GM23338 (cell line): ENCODE measurements around the gene MECP2. TPM values are rescaled to one million over a fixed set of nuclear protein-coding genes. Genes with fewer than 3 reads are reported as not detected.

Experiments used
- ATAC-seq: fragments of 200-7000 bp; cut with Tn5 transposase; 3 replicates; pipeline ENCODE4 v1.9.1; 2020
- DNase-seq: peaks from one replicate; pipeline ENCODE4 v3.0.0-alpha.2; 2015; ENCODE audit warnings: low spot score
- H2AFZ ChIP-seq: fragments of 200-600 bp; sonication (generic); 2 replicates; pipeline ENCODE4 v1.8.0; 2016; ENCODE audit warnings: antibody characterized with exemption, mild to moderate bottlenecking, moderate library complexity
- H3F3A ChIP-seq: fragments of 200-600 bp; sonication (generic); replicated peaks from 2 replicates; pipeline ENCODE4 v1.8.0; 2017; ENCODE audit warnings: antibody characterized with exemption, mixed run types, low read depth
- H3K27ac ChIP-seq: fragments of 200-600 bp; sonication (generic); 2 replicates; pipeline ENCODE4 v1.6.1; 2016; ENCODE audit warnings: low read depth
- H3K27me3 ChIP-seq: fragments of 200-600 bp; sonication (generic); 2 replicates; pipeline ENCODE4 v1.8.0; 2016; ENCODE audit warnings: mild to moderate bottlenecking, mixed run types, moderate library complexity; ENCODE audit not compliant: insufficient read depth
- H3K36me3 ChIP-seq: fragments of 200-600 bp; sonication (generic); 2 replicates; pipeline ENCODE4 v1.8.0; 2016; ENCODE audit warnings: mild to moderate bottlenecking; ENCODE audit not compliant: insufficient read depth
- H3K4me1 ChIP-seq: fragments of 200-600 bp; sonication (generic); 2 replicates; pipeline ENCODE4 v1.8.0; 2016; ENCODE audit warnings: mild to moderate bottlenecking, moderate library complexity; ENCODE audit not compliant: insufficient read depth
- H3K4me2 ChIP-seq: fragments of 200-600 bp; sonication (generic); 2 replicates; pipeline ENCODE4 v1.7.1; 2017; ENCODE audit warnings: mixed run types
- H3K4me3 ChIP-seq: fragments of 200-600 bp; sonication (generic); 2 replicates; pipeline ENCODE4 v1.6.1; 2016; ENCODE audit warnings: mixed run types
- H3K79me2 ChIP-seq: fragments of 200-600 bp; sonication (generic); replicated peaks from 2 replicates; pipeline ENCODE4 v1.8.0; 2017; ENCODE audit warnings: mild to moderate bottlenecking; ENCODE audit not compliant: insufficient read depth
- H3K9me2 ChIP-seq: fragments of 200-600 bp; sonication (generic); 2 replicates; pipeline ENCODE4 v1.8.0; 2017; ENCODE audit not compliant: insufficient read depth
- H4K20me1 ChIP-seq: fragments of 200-600 bp; sonication (generic); replicated peaks from 2 replicates; pipeline ENCODE4 v1.8.0; 2017; ENCODE audit warnings: mild to moderate bottlenecking; ENCODE audit not compliant: insufficient read depth
- H3K27ac Mint-ChIP-seq: 2 replicates; pipeline ENCODE4 v1.8.0; 2020; ENCODE audit warnings: inconsistent platforms, mild to moderate bottlenecking, moderate library complexity, mixed read lengths
- H3K27me3 Mint-ChIP-seq: 3 replicates; pipeline ENCODE4 v1.8.0; 2022; ENCODE audit warnings: low read depth, mild to moderate bottlenecking, moderate library complexity, mixed read lengths, inconsistent platforms; ENCODE audit not compliant: insufficient read depth, poor library complexity
- H3K36me3 Mint-ChIP-seq: 3 replicates; pipeline ENCODE4 v1.8.0; 2021; ENCODE audit warnings: low read depth, mild to moderate bottlenecking, inconsistent platforms, moderate library complexity, mixed read lengths
- H3K4me1 Mint-ChIP-seq: 3 replicates; pipeline ENCODE4 v1.8.0; 2020; ENCODE audit warnings: mild to moderate bottlenecking, inconsistent platforms, mixed read lengths
- H3K4me3 Mint-ChIP-seq: 3 replicates; pipeline ENCODE4 v1.8.0; 2021; ENCODE audit warnings: moderate library complexity, mild to moderate bottlenecking, inconsistent platforms, mixed read lengths
- H3K9me3 Mint-ChIP-seq: 3 replicates; pipeline ENCODE4 v1.8.0; 2020; ENCODE audit warnings: moderate library complexity, mild to moderate bottlenecking, inconsistent platforms, mixed read lengths
- CREB1 ChIP-seq: fragments of 250-450 bp; sonication (Bioruptor Pico); IDR thresholded peaks from 2 replicates; pipeline ENCODE4 v1.5.0; 2020; ENCODE audit warnings: low read depth, mild to moderate bottlenecking, moderate library complexity
- CTCF ChIP-seq, 2 experiments: fragments of 200-600 bp in 1 of 2; sonication (generic) in 1 of 2; conservative IDR thresholded peaks; 2 replicates each; pipeline versions ENCODE4 v1.5.1 to v1.6.1; 2016 to 2017; ENCODE audit warnings: antibody characterized with exemption in 2 of 2, low read depth in 2 of 2, mild to moderate bottlenecking in 2 of 2, moderate library complexity in 1 of 2
- ETS1 ChIP-seq: IDR thresholded peaks from 2 replicates; pipeline ENCODE4 v1.6.1; 2016; ENCODE audit warnings: antibody characterized with exemption
- EZH2 ChIP-seq: fragments of 200-600 bp; sonication (generic); IDR thresholded peaks from one replicate; pipeline ENCODE4 v1.8.0; 2017; ENCODE audit warnings: antibody characterized with exemption, mild to moderate bottlenecking, low read depth; ENCODE audit not compliant: unreplicated experiment
- JUNB ChIP-seq: IDR thresholded peaks from one replicate; pipeline ENCODE4 v1.6.1; 2016; ENCODE audit warnings: antibody characterized with exemption; ENCODE audit not compliant: unreplicated experiment
- NANOG ChIP-seq: IDR thresholded peaks from 2 replicates; pipeline ENCODE4 v1.6.1; 2016; ENCODE audit warnings: antibody characterized with exemption, borderline replicate concordance
- REST ChIP-seq: IDR thresholded peaks from one replicate; pipeline ENCODE4 v1.6.1; 2018; ENCODE audit warnings: antibody characterized with exemption; ENCODE audit not compliant: unreplicated experiment
- STAT1 ChIP-seq: IDR thresholded peaks from one replicate; pipeline ENCODE4 v1.6.1; 2016; ENCODE audit warnings: antibody characterized with exemption; ENCODE audit not compliant: unreplicated experiment
- ZNF114 ChIP-seq: fragments of 250-450 bp; sonication (Bioruptor Pico); IDR thresholded peaks from 2 replicates; pipeline ENCODE4 v1.5.0; 2020; ENCODE audit warnings: mild to moderate bottlenecking, moderate library complexity
- ZNF331 ChIP-seq: fragments of 250-450 bp; sonication (Bioruptor Pico); IDR thresholded peaks from 2 replicates; pipeline ENCODE4 v1.5.0; 2020; ENCODE audit warnings: low read depth, mild to moderate bottlenecking, moderate library complexity
- ZNF462 ChIP-seq: fragments of 250-450 bp; sonication (Bioruptor Pico); IDR thresholded peaks from 2 replicates; pipeline ENCODE4 v1.5.0; 2020; ENCODE audit warnings: mild to moderate bottlenecking, moderate library complexity
- polyA plus RNA-seq: library from polyadenylated mRNA; unstranded; fragments of >200 nt; fragmentation: Nextera tagmentation; extraction: Ambion mirVana; gene quantifications from 2 replicates; pipeline ENCODE4 v1.2.1, GENCODE V29; 2016
- total RNA-seq: library from RNA; depleted of rRNA; stranded (reverse); fragments of >200 nt; shearing (Covaris generic); gene quantifications from 2 replicates; pipeline ENCODE4 v1.2.3, GENCODE V29; 2014

The MECP2 gene
- total and polyA plus RNA-seq, 2 experiments from 2014 or later: 27.7 to 32.7 TPM

GRCh38 chrX:154016366-154017076 lies 81.0 kb downstream of the MECP2 start (continued):
- TF ChIP-seq ETS1: no peak
- TF ChIP-seq ZNF462 (CRISPR knock-in tag): no peak
- no peak for TF ChIP-seq ZNF114 (CRISPR knock-in tag)

- DNase-seq: no peak
- Mint-ChIP-seq H3K9me3 (no peaks in the 10 kb centered on the region), H3K4me1 (peaks cover 20% of the 10 kb centered on the region), H3K27me3 (peaks cover 3% of the 10 kb centered on the region), H3K27ac (no peak overlapping the region), H3K36me3 (peaks cover 22% of the 10 kb centered on the region; the same call in 2 of the 3 replicates), H3K4me3 (no peak overlapping the region; the same call in 2 of the 3 replicates)
- Histone ChIP-seq H3K4me3 (no peak overlapping the region), H3K9me2 (no peaks in the 10 kb centered on the region), H4K20me1 (no peaks in the 10 kb centered on the region), H3K79me2 (no peaks in the 10 kb centered on the region), H3K27me3 (no peaks in the 10 kb centered on the region), H3F3A (no peaks in the 10 kb centered on the region), H3K4me2 (no peak overlapping the region), H3K36me3 (no peaks in the 10 kb centered on the region), H2AFZ (no peak overlapping the region), H3K4me1 (no peaks in the 10 kb centered on the region), H3K27ac (no peak overlapping the region)
- ATAC-seq: peak; percentile 8; the same call in 2 of the 3 replicates
- TF ChIP-seq EZH2 (no peak), CREB1 (CRISPR knock-in tag) (no peak), ZNF331 (CRISPR knock-in tag) (no peak), ZNF114 (CRISPR knock-in tag) (no peak), CTCF (conservative IDR thresholded peaks at IDR 0.05; ENCODE audit: low read depth in 2 of 2) (no peak), STAT1 (no peak), JUNB (no peak), NANOG (no peak), REST (no peak)
These were observed 81.8 kb downstream of the MECP2 start for GRCh38 chrX:154015581-154016264.
